Measurements from ENCODE around the gene FKTN.

FKTN gene

DNA sequence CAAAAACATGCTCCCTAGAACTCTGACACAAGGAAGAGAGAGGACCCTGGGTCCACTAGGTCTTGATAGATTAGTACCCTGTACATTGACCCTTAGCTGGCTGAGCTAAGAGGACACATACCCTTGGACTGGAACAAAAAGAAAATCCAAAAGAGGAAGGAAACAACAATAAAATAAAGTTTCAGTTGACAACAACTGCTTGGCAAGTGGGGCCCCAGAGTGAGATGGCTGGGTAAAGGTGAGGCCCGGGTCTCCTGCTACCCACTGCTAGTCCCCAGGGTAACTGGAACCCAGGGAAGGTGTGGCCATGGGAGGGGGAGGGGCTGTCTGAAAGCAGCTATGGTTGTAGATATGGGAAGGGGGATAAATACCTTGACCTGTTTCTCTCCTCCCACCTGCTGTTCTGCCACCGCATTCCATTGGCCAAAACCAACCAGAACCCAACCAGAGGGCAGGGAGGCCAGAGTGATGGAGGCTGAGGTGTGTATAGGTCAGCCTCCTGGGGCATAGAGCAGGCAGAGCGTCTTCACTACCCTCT is 116.0 kb downstream of the FKTN start:
- intact Hi-C loops (cut with DNase I), result no loop called here
- DNase-seq, result peak in 1 of 10 donors; percentile 60

DNA sequence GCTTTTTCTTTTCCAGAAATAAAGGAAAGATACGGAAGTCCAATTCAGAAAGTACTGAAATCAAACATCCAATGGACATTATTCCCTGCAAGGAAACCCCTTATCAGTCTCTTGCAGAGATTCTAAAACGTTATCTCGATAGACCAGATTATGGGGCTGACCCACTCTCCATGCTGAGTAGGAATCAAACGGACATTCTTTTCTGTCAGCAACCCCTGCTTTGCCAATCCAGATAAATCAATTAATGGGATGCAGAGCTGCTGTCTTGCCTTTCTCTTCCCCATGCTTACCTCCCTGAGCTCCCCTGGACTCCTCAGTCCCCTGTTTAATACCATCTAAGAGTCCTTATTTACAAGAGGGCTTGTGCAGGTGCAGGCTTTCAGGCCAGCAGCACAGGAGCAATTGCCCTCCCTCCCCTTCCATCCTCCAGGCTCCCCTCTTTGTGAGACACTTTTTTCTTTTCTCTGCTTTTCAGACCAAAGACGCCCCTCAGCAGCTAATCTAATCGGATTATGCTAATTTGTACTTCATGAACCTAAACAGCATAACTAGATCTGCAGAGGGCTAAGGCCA is 118.5 kb downstream of the FKTN start:
- no peak for DNase-seq
- intact Hi-C loops (cut with DNase I), result no loop called here

DNA sequence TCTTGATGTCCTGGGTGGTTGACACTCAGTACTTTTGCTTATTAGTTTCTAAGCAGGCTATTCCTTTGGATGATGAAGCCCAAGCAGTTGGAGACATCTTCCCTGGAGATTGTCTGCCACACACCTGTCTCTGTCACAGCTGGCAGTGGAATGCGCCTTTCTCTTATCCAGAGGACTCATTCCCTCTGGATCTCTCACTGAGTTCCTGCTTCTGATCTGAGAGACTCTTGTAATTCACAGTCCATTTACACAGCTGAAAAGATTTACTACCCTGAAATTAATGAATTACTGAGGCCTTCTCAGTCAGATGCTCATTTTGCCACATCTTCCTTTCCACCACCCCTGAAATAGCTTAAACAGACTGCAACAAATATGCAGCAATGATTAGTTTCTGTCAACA is 120.2 kb downstream of the FKTN start:
- intact Hi-C loops (cut with DNase I), result no loop called here
- no peak for DNase-seq

DNA sequence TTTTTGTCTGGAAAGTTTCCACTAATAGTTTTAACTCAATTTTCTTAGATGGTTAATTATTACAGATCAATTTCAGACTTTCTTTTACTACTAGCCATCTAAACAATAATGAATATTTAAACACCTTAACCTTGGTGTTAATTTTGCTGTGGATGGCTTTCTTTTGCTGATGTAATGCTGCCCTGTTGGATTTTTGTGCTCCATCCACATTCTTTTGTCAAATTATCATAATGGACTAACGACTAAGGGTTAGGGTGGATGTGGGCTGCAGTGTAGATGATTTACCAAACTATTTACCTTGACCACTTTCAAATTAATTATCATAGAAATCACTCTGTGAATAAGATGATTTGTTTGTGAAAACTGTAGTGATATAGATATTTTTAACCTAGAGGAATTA is 120.8 kb downstream of the FKTN start:
- intact Hi-C loops (cut with DNase I), result no loop called here

DNA sequence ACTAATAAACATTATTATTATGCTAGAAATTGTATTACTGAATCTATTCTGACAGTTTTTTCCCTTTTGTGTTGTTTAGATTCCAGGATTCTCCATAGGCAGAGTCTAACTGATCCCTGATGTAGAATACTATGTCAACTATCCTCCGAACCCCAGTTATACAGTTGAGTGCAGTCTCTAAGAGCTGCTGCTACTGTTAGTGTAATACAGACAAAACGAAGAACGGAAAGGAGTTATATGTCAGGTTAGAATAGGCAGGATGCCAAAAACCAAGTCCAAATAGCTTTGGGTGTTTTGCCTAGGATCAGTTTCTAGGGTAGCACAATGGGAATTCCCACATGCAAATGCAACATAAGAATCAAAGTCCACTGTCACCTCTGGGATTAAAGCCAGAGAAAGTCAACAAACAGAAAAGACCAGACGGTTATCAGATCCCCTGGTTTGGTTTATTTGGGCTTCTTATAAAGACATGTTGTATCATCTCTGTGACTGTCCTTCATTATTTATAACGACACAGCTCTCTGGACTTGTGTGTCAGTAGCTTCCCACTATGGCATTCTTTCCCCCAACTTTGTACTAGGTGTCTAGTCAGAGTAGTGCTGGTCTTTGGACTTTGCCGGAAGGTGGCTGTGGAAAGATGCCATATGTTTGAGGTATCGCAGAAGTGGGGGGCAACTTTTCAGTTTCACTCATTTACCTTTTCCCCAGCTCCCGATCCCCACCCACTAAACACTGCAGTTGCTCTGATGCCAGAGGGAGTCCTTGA is 121.5 kb downstream of the FKTN start:
- intact Hi-C loops (cut with DNase I), result no loop called here
- DNase-seq, result no peak

More for the DNA sequence above, 120.8 kb downstream of the FKTN start:
- DNase-seq, result no peak

DNA sequence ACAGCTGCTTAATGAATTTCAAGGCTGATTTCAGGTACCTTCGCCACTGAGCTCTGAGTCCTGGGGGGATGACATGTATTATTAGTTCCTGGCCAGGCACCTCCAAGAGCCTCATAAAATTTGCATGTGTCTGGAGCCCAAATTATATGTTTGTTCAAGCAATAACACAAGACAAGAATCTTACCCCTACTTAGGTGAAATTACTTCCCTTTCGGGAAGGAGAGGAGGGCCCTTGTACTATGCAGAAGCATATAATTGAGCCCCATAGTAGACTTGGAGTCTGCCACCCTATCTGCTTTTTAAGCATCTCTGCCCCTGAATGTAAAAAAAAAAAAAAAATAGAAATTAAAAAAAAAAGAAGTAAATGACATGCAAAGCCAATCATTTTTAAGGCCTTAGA is 123.4 kb downstream of the FKTN start:
- intact Hi-C loops (cut with DNase I), result no loop called here
- no peak for DNase-seq

DNA sequence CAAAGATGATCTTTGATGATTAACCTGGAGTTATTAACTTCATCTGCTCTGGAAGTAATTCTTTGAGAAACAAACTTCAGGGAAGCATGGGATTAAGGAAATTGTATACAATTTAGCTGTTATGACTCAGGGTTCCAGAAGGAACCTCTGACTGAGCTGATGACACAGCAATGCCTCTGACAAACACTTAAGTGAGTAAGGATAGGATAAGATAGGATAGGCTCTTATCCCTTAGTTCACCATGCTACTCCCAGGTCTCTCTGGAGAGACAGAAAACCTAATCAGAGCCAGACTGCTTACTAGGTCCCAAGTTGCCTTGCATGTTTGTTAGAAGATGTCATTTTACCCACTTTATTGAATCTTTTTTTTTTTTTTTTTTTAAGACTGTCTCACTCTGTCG is 123.8 kb downstream of the FKTN start:
- DNase-seq, result no peak
- intact Hi-C loops (cut with DNase I), result no loop called here

DNA sequence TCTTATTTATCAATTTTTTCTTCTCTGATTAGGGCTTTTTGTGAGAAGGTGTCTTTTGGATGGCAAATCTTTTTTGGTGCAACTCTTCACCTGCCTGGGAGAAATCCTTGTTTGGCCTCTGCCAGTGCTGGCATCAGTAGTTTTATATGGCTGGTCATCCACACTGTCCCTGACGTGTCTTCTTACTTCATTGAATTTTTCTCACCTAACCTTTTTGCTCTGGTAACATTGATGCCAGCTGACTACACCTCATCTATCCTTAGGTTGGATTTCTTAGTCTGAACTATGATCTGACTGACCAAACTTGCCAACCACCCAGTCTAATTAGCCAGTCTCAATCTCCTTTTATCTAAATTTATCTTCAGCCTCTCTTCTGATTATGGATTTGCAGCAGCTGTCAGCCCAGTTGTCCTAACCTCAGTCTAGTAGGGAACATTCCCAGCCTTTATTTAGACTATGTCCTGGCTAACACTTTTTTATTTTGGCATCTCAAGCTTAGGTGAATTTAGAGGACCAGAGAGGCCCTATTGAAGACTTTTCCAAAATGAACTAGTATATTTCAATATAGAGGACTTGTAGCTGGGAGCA is 125.9 kb downstream of the FKTN start:
- no peak for DNase-seq
- intact Hi-C loops (cut with DNase I), result no loop called here

DNA sequence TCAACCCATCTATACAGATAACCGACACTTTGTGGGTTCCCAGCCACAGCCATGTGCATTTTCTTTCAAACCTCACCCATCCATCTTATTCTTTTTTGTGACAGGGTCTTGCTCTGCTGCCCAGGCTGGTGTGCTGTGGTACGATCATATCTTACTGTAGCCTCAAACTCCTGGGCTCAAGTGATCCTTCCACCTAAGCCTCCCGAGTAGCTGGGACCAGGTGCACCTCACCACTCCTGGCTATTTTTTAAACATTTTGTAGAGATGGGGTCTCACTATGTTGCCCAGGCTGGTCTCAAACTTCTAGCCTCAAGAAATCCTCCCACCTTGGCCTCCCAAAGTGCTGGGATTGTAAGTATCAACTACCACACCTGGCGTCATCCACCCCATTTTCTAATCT is 129.0 kb downstream of the FKTN start:
- no peak for DNase-seq
- intact Hi-C loops (cut with DNase I), result no loop called here
